Activated T-cell treated with anti-CD3 and anti-CD28 coated beads for 24 hours (primary cell): Measurements from ENCODE around the gene ZNF600.
"Not testable (repeated sequence)": the region's sequence is repeated elsewhere in the genome, so short reads cannot be mapped to it uniquely, and the experiment has no call there.

Source experiments
- DNase-seq: peaks from one replicate; pipeline ENCODE4 v3.0.0-alpha.2; 2020; ENCODE audit warnings: low read depth

The ZNF600 gene

GRCh38 chr19:52786464-52787354, at the start of gene ZNF600:
Gene ZNF600, minus strand, starts transcription at chr19:52786791. Its CDS starts 7,903 bp downstream, at chr19:52778888.
- peak; percentile 66 for DNase-seq

- DNase-seq, result not testable (repeated sequence)
These were observed 47.7 kb upstream of the ZNF600 start for GRCh38 chr19:52834289-52834688.

- DNase-seq, result not testable (repeated sequence)
These were observed 47.0 kb upstream of the ZNF600 start for GRCh38 chr19:52833541-52833940.

- not testable (repeated sequence) for DNase-seq
These were observed 43.3 kb upstream of the ZNF600 start for GRCh38 chr19:52829866-52830265.

- no peak for DNase-seq
These were observed 39.2 kb upstream of the ZNF600 start for GRCh38 chr19:52825765-52826164.

GRCh38 chr19:52823676-52824075, 37.1 kb upstream of the ZNF600 start:
- no peak for DNase-seq

- peak; percentile 45 for DNase-seq
These were observed 34.8 kb upstream of the ZNF600 start, which contains the start of gene ZNF28 for GRCh38 chr19:52821204-52821960. Gene ZNF28, minus strand, starts transcription at chr19:52821633. Its CDS starts 3,675 bp downstream, at chr19:52817958.

GRCh38 chr19:52820472-52821203, 34.0 kb upstream of the ZNF600 start:
- DNase-seq, result peak; percentile 5

- DNase-seq, result no peak
These were observed 23.2 kb upstream of the ZNF600 start for GRCh38 chr19:52809801-52810200.

GRCh38 chr19:52799950-52800640, 13.5 kb upstream of the ZNF600 start:
- not testable (repeated sequence) for DNase-seq

GRCh38 chr19:52789440-52789839, 2.8 kb upstream of the ZNF600 start:
- no peak for DNase-seq

GRCh38 chr19:52786078-52786463, 520 bp downstream of the ZNF600 start:
- DNase-seq, result no peak

GRCh38 chr19:52785506-52785905, 1.1 kb downstream of the ZNF600 start:
- DNase-seq, result no peak

GRCh38 chr19:52782864-52783263, 3.7 kb downstream of the ZNF600 start:
- not testable (repeated sequence) for DNase-seq

GRCh38 chr19:52778811-52779210, 7.8 kb downstream of the ZNF600 start:
- DNase-seq, result peak; percentile 11

GRCh38 chr19:52756447-52756846, 30.1 kb downstream of the ZNF600 start:
- not testable (repeated sequence) for DNase-seq

GRCh38 chr19:52749780-52750179, 36.8 kb downstream of the ZNF600 start:
- no peak for DNase-seq

GRCh38 chr19:52748336-52748950, 38.1 kb downstream of the ZNF600 start:
- DNase-seq, result no peak

GRCh38 chr19:52745919-52746318, 40.7 kb downstream of the ZNF600 start:
- not testable (repeated sequence) for DNase-seq

GRCh38 chr19:52743091-52743490, 43.5 kb downstream of the ZNF600 start:
- no peak for DNase-seq

- no peak for DNase-seq
These were observed 44.1 kb downstream of the ZNF600 start for GRCh38 chr19:52742516-52742915.
